Stimulated activated naive CD8-positive, alpha-beta T cell treated with anti-CD3 and anti-CD28 coated beads, Interleukin-15, Interleukin-2, amounts not matched to agents 100 ng/mL and 50 ng/mL, for 24 hours (primary cell): Measurements from ENCODE around the gene THEM4.

Source experiments
- H3K27ac Mint-ChIP-seq: one replicate; pipeline ENCODE4 v1.8.0; 2021; ENCODE audit warnings: mild to moderate bottlenecking, mixed read lengths
- H3K27me3 Mint-ChIP-seq: one replicate; pipeline ENCODE4 v1.8.0; 2021; ENCODE audit warnings: mixed read lengths
- H3K36me3 Mint-ChIP-seq: one replicate; pipeline ENCODE4 v1.8.0; 2021; ENCODE audit warnings: low read depth, mixed read lengths
- H3K4me1 Mint-ChIP-seq: one replicate; pipeline ENCODE4 v1.8.0; 2021; ENCODE audit warnings: low read depth, mixed read lengths
- H3K4me3 Mint-ChIP-seq: one replicate; pipeline ENCODE4 v1.8.0; 2021; ENCODE audit warnings: mild to moderate bottlenecking, mixed read lengths
- H3K9me3 Mint-ChIP-seq: one replicate; pipeline ENCODE4 v1.8.0; 2021; ENCODE audit warnings: mixed read lengths

Gene THEM4

DNA sequence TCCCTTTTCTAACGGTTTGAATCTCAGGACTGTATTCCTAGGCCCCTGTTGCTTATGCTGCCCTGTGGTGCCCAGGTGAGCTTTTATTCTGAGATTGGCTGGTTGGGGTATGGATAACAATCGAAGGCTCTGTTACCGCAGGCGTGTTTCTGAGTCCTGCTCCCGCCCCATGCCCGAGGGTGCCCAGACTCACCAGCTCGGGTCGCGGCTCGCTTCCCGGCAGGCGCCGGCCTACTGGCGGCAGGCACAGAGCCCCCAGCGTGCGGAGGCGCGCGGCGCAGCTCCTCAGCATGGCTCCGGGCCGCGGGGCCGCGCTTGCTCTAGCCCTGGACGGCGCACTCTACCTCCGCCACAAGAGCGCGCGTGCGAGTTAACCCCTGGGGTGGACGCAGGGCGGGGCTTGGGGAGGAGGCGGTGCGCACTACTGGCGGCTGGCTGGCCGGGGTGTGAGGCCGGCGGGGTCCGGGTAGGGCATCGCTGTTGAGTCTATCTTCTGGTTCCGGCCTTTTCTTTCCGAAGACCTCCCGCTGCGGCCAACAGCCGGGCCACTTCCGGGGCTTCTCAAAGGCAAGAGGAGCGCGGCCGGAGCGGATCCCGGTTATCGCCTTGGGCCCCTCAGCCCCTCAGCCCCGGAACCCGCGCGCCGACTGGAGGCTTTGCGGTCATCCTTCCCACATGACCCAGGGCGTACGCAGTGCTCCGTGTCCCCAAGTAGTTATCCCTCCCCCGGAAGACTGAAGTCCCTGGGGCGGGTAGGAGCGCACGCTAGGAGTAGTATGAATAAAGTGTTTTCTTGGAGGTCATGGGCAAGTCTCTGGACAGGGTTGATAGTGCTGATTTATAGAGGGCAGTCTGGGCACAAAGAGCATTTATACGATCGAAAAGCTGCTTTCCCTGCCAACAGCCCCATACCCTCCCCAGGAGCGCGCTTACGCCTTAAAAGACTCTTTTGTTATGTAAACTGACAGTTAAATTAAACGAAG, at the start of gene THEM4:
Gene THEM4, minus strand, starts transcription at position 345 of the 983 bp plus-strand sequence. Its CDS starts 53 bp downstream, at position 292.
- H3K9me3 Mint-ChIP-seq = peaks cover 7% of the 10 kb centered on the region

DNA sequence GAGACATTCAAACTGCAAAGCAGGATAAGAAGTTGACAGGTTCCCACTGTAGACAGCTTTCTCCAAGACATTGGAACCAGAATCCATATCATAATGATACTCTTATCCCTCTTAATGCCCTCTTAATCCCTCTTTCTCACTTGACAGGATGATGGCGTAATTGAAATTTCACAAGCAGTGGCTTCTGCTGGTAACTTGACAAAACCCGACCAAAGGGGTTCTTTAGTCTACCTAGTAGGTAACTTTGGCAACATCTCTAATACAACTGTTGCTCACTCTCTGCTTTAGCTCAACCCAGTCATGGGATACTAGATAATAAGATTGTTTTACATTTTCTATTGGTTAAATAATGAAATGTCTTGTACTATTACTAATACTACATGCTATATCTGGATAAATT, 49.6 kb upstream of the THEM4 start:
- no peak overlapping the region for H3K27ac Mint-ChIP-seq
- H3K9me3 Mint-ChIP-seq = no peaks in the 10 kb centered on the region
- H3K27me3 Mint-ChIP-seq = peaks cover 4% of the 10 kb centered on the region
- no peaks in the 10 kb centered on the region for H3K4me1 Mint-ChIP-seq
- H3K4me3 Mint-ChIP-seq = no peak overlapping the region
- no peaks in the 10 kb centered on the region for H3K36me3 Mint-ChIP-seq

More for the DNA sequence above, at the start of gene THEM4:
- Mint-ChIP-seq H3K27ac (peak within 1 kb of the TSS; percentile 91), H3K4me3 (peak within 1 kb of the TSS; percentile 86), H3K27me3 (no peaks in the 10 kb centered on the region), H3K4me1 (peaks cover 46% of the 10 kb centered on the region), H3K36me3 (peaks cover 39% of the 10 kb centered on the region)

DNA sequence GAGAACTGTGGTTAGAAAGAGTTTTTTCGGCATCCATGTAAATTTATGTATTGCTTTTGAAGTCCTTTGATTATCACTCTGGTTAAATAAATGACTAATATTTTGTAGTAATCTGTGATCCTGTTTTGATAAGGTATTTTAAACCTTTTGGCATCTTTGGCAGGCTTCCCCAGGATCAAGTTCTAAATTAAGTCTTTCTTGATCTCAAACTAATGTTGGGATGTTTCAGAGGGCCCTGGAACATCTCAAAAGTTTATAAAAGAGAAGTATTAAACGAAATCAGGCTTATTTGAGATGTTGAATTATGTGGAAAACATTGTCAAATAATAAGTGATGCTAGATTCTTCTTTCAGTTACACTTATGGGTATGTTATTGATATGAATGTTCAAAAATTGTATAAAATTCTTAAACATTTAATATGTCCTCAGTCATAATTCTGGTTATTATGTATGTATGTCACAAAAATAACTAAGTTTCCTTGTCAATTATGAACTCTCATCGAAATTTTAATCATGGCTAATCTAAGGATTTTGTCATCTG, 47.7 kb upstream of the THEM4 start:
- Mint-ChIP-seq H3K27me3 (peaks cover 4% of the 10 kb centered on the region), H3K4me1 (no peaks in the 10 kb centered on the region), H3K9me3 (no peaks in the 10 kb centered on the region), H3K36me3 (no peaks in the 10 kb centered on the region), H3K4me3 (no peak overlapping the region), H3K27ac (no peak overlapping the region)

DNA sequence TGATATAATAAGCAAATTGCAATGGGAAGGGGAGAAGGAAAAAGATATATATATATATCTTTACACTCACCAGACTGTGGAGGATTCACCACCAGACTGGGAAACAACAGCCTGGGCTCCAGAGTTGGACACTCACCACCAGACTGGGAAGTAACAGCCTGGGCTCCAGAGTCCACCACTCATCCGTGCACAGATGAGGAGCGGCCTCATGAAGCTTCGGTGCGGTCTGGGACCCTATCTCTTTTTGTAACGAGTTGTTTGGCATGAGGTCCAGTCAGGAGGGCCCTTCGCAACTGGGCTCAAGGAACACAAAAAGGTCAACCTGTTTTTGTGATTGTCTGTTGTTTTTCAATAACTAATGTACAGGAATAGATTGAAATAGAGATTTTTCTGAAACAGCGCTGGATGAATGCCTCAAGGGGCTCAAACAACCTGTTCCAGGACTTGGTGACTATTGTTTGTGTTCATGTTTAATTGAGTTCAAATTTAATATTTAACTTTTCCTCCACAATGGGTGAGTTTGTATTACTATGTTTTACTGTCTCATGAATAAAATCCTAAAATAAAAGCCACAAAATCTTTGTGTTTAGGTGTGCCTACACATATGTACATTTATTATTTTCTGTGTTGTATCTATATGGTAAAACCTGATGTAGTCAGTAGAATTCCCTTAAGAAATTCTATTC, 44.2 kb upstream of the THEM4 start:
- Mint-ChIP-seq H3K4me3 (no peak overlapping the region), H3K4me1 (no peaks in the 10 kb centered on the region), H3K27ac (no peak overlapping the region), H3K36me3 (no peaks in the 10 kb centered on the region), H3K27me3 (peaks cover 4% of the 10 kb centered on the region), H3K9me3 (no peaks in the 10 kb centered on the region)

DNA sequence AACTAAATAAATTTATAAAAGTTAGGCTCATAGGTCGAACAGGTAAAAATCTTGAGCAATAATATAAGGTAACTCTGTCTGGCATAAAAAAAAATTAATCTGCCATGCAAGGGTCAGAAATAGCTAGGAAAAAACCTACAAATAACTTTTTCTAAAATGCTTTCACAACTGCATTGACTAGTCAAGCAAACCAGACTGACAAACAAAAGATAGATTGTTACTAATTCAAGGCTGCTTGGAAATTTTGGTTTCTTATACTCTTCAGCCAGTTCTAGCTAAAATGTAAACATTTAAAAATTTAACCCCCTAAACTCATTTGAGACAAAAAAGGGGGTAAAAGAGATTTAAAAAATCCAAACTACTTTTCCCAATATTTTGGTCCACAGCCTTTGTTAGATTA, 43.5 kb upstream of the THEM4 start:
- no peak overlapping the region for H3K4me3 Mint-ChIP-seq
- H3K27me3 Mint-ChIP-seq = peaks cover 4% of the 10 kb centered on the region
- no peaks in the 10 kb centered on the region for H3K9me3 Mint-ChIP-seq
- no peaks in the 10 kb centered on the region for H3K4me1 Mint-ChIP-seq
- no peak overlapping the region for H3K27ac Mint-ChIP-seq
- H3K36me3 Mint-ChIP-seq = no peaks in the 10 kb centered on the region

DNA sequence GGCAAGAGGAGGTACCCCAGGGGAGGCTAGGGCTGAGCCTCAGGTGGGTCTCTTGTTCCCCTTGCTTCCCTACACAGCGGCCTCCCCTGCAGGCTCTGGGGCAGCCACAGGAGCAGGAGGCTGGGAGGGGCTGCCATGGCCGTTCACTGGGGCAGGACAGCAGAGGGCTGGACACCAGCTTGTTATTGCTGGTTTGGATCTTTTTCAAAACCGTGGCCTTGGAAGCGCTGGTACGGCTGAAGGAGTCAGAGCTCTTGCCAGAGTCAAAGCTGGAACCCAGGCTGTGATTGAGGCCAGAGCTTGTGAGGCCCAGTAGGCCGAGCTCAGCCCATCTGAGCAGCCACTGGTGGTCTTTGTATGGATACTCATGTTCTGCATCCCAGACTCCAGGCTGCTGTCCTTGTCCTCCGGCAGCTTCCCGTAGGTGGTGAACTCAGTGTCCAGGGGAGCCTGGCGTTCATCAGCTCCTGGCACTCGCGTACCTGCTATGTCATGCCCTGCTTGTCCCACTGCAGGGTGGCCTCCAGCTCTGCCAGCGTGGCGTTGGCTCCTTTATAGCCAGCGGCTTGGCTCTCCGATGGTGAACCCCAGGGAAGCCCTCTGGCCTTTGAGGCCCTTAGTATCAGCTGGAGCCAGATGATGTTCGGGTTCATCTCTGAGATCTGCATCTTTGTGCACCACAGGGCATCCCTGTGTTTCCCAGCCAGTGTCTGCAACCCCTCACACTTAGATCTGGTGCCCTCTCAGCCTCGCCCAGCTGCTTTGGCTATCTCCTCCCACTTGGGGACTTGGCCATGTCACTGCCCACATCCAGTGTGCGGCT, 40.3 kb upstream of the THEM4 start:
- H3K27ac Mint-ChIP-seq = no peak overlapping the region
- H3K9me3 Mint-ChIP-seq = no peaks in the 10 kb centered on the region
- no peaks in the 10 kb centered on the region for H3K27me3 Mint-ChIP-seq
- H3K36me3 Mint-ChIP-seq = no peaks in the 10 kb centered on the region
- H3K4me3 Mint-ChIP-seq = no peak overlapping the region
- H3K4me1 Mint-ChIP-seq = peaks cover 26% of the 10 kb centered on the region

DNA sequence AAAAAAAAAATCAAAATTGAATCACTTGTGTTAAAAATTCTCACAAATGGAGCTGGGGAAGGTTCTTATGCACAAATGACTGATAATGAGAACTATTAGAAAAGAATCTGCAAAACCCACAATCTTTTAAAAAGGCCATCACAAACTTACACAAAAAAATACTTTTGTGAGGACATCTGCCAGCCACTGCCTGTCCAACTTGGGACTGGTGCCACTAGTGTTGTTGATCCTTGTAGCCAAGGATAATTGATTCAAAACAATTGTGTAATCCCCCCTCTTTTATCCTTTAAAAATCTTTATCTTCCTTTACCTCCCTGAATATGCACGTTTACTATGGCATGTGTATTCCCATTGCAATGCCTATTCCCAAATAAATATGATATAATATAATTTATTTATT, 39.2 kb upstream of the THEM4 start:
- peaks cover 34% of the 10 kb centered on the region for H3K4me1 Mint-ChIP-seq
- no peaks in the 10 kb centered on the region for H3K9me3 Mint-ChIP-seq
- no peak overlapping the region for H3K27ac Mint-ChIP-seq
- H3K4me3 Mint-ChIP-seq = no peak overlapping the region
- H3K27me3 Mint-ChIP-seq = no peaks in the 10 kb centered on the region
- no peaks in the 10 kb centered on the region for H3K36me3 Mint-ChIP-seq

DNA sequence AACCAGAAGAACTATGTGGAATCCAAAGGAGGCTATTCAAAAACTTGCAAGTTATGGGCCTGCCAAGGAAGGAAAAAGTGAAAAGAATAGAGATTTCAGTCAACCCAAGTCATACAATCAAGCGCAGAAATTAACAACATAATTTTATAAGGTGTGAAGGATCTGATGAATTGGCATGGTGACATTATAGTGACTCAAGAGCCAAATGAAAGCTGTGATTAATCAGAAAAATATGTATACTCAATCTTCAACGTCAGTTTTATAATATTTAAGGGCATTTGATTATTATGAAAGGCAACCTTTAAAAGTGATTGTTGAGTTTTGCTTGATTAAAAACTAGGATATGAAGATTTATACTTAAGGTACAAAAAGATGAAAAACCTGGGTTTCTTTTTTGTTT, 37.8 kb upstream of the THEM4 start:
- Mint-ChIP-seq H3K4me3 (peak overlapping the region; percentile 49), H3K27me3 (no peaks in the 10 kb centered on the region), H3K9me3 (no peaks in the 10 kb centered on the region), H3K4me1 (peaks cover 46% of the 10 kb centered on the region), H3K36me3 (no peaks in the 10 kb centered on the region), H3K27ac (peak overlapping the region; percentile 97)

DNA sequence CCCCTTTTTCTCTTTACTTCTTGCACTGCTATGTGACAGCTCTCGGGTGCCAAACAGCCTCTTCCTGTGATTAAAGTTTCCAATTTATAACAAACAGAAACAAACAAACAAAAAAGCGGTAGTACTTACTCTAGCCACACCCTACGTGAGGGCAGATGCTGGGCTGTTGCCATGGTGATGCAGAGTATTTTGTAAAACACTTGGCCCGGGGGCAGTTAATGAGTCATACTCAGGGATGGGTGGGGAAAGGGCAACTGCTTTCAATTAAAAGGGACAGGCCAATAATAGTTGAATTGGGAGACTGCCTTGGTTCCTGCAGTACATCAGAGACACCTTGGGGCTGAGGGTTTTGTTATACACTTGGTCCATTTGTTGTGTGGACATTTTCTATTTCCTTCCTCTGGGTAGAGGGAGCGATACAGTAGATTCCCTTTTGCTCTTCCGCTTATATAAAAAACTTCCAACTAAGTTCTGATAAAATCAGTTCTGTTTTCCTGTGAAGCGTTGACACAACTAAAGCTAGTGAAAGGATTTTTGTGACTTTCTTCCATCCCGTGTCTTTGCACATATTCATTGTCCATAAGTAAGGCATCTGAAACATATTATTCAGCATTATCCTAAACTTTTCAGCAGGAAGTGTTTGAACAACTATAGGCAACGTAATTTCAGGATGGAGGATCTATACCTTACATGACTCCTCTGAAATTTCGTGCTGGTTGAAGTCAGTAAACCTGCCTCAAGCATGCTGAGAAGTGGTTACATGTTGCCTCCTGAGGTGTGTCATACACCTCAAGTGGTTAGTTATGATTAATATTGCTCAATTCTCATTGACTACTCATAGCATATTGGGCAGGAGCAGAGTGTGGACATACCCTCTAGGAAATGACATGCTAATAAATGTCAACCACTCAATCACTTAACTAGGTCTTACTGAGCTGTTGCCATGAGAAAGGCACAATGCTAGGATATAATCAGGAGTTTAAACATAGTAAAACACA, 36.7 kb upstream of the THEM4 start:
- H3K27me3 Mint-ChIP-seq = no peaks in the 10 kb centered on the region
- peak overlapping the region; percentile 76 for H3K4me3 Mint-ChIP-seq
- peaks cover 58% of the 10 kb centered on the region for H3K4me1 Mint-ChIP-seq
- peak overlapping the region; percentile 97 for H3K27ac Mint-ChIP-seq
- H3K9me3 Mint-ChIP-seq = no peaks in the 10 kb centered on the region
- H3K36me3 Mint-ChIP-seq = no peaks in the 10 kb centered on the region

DNA sequence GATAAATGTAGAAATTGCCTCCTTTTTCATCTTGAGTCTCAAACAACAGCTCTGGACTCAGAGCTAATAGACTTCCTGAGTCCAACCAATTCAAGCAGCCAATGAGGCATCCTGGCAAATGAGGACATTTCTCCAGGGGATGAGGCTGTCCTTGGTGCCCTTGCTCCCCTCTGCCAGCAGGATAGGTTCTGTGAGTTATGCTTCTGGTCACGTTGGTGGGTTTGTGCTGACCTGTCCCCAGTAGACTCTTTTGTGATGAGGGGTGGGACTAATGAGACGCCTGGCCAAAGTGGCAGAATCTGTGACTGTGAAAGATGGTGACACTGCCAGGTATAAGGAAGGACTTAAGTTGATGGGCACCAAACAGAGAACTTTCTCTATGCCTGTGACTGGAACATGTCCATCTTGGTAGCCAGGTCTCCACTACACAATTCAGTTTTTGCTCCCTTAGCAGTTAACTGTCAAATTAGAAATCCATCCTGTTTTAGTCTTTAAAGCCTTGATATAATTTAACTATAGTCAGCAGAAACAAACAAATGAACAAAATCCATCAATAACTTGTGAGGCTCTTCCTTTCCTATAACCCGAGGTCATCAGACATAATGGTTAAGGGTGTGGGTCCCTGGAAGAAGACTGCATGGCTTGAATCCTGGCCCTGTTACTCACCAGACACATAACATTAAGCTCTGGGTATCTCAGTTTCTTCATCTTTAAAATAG, 35.7 kb upstream of the THEM4 start:
- Mint-ChIP-seq H3K36me3 (no peaks in the 10 kb centered on the region), H3K4me1 (peaks cover 68% of the 10 kb centered on the region), H3K9me3 (no peaks in the 10 kb centered on the region), H3K27me3 (no peaks in the 10 kb centered on the region), H3K27ac (peak overlapping the region; percentile 97), H3K4me3 (peak overlapping the region; percentile 76)

DNA sequence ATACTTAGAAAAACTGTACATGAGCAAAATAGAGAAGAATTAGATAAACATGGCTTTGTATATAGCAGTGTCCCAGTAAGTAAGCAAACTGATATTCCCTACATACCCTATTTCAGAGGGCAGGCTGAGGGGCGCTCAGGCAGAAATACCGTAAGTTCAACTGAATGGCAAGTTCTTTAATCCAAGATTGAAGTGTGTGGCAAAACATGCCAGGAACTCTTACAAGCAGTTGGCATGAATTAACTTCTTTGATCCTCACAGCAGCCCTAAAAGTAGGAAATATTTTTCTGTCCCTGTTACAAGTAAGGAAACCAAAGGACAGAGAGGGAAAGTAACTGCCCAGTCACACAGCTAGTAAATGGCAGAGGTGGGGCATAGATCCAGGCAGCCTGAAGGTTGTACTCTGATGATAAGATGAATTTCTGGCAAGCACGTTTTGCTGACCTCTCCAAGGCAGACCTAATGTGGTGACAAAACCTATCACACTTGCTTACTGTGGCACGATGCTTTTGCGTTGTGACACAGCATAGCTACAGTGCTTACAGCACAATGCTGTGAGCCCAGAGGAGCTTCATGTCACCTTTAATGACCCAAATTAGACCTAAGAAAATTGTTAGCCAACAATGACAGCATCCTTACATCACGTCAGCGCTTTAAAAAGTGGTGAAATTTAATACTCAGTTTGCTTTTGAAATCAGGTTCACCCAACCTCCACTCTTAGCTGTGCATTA, 35.0 kb upstream of the THEM4 start:
- Mint-ChIP-seq H3K4me3 (no peak overlapping the region), H3K36me3 (no peaks in the 10 kb centered on the region), H3K9me3 (no peaks in the 10 kb centered on the region), H3K4me1 (peaks cover 68% of the 10 kb centered on the region), H3K27ac (peak overlapping the region; percentile 97), H3K27me3 (no peaks in the 10 kb centered on the region)

DNA sequence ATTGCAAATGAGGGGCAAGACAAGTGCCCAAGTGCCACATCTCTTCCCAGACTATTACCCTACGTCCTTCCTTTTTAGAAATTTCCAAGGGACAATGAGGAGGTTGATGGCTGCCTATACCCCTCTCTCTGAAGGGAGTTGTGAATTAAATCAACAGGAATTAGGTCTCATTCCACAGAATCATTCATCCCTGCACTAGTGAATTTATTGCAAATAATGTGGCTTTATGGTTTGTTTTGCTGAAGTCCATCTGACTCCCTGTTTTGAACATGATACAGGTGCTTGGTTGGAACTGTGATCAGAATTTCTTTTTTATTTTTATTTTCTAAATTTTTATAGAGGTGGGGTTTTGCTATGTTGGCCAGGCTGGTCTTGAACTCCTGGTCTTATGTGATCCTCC, 34.3 kb upstream of the THEM4 start:
- H3K27ac Mint-ChIP-seq = no peak overlapping the region
- no peaks in the 10 kb centered on the region for H3K27me3 Mint-ChIP-seq
- no peak overlapping the region for H3K4me3 Mint-ChIP-seq
- H3K36me3 Mint-ChIP-seq = no peaks in the 10 kb centered on the region
- no peaks in the 10 kb centered on the region for H3K9me3 Mint-ChIP-seq
- H3K4me1 Mint-ChIP-seq = peaks cover 68% of the 10 kb centered on the region

DNA sequence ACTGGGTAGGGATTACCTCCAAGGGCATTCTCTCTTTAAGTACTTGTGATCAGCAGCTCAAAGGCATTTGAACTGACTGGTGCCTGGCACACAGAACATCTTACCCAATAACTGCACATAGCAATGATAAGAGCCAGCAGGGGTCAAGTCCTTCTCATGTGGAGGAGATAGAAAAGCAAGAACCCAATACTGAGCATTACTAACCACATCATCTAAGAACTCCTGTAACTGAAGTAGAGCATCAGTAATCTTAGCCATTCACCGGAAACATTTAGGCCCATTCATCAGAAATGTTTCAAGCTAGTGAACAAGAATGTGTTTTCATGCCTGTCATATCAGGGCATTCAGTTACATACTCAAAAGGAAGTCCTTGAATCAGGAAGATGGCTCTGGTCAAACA, 33.6 kb upstream of the THEM4 start:
- peak overlapping the region; percentile 53 for H3K27ac Mint-ChIP-seq
- no peaks in the 10 kb centered on the region for H3K36me3 Mint-ChIP-seq
- H3K27me3 Mint-ChIP-seq = no peaks in the 10 kb centered on the region
- H3K4me3 Mint-ChIP-seq = no peak overlapping the region
- peaks cover 68% of the 10 kb centered on the region for H3K4me1 Mint-ChIP-seq
- H3K9me3 Mint-ChIP-seq = no peaks in the 10 kb centered on the region
